ENCODE results near the gene RINT1. TPM values are rescaled to one million over a fixed set of nuclear protein-coding genes. Genes with fewer than 3 reads are reported as not detected.

Gene RINT1
- total RNA-seq, 2 donors from 2014 or later = 21.0 to 26.0 TPM

DNA sequence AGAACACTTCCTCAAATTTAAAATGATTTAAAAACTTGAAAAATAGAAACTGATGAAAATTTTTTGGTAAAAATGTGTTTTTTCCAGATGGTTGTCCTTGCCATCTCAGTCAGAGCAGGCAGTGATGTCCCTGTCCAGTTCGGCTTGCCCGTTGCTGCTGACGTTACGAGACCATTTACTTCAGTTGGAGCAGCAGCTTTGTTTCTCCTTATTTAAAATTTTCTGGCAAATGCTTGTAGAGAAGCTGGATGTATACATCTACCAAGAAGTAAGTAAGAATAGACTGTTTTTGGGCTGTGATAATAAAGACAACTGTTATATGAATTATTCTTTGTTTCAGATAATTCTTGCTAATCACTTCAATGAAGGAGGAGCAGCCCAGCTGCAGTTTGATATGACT lies 33.2 kb downstream of the RINT1 start:
- no peaks in the 10 kb centered on the region for H3K9me3 ChIP-seq (ENCODE audit: control insufficient read depth, low read length)
- Mint-ChIP-seq H3K27me3 (ENCODE audit: insufficient read depth) (no peaks in the 10 kb centered on the region), H3K36me3 (ENCODE audit: low read depth) (peaks cover 57% of the 10 kb centered on the region), H3K4me1 (no peaks in the 10 kb centered on the region), H3K9me3 (no peaks in the 10 kb centered on the region), H3K27ac (no peak overlapping the region), H3K4me3 (no peak overlapping the region)
- peaks cover 81% of the 10 kb centered on the region for H3K36me3 ChIP-seq (ENCODE audit: control insufficient read depth, insufficient read depth, low read length)
- no peaks in the 10 kb centered on the region for H3K4me1 ChIP-seq (ENCODE audit: control insufficient read depth, insufficient read depth, low read length)
- no peak overlapping the region for H3K4me3 ChIP-seq (ENCODE audit: low read length)
- DNase-seq = no peak
- no peaks in the 10 kb centered on the region for H3K27me3 ChIP-seq (ENCODE audit: control insufficient read depth, insufficient read depth, low read length, poor library complexity, severe bottlenecking)
- H3K9ac ChIP-seq (ENCODE audit: extremely low read depth, low read length, poor library complexity, severe bottlenecking) = no peak overlapping the region
- WGBS, 2 experiments (ENCODE audit: insufficient coverage in 1 of 2, insufficient read length in 1 of 2) = 96 to 98% methylated on average over 4 of the region's 4 CpGs
- TF ChIP-seq, protein P1, sequence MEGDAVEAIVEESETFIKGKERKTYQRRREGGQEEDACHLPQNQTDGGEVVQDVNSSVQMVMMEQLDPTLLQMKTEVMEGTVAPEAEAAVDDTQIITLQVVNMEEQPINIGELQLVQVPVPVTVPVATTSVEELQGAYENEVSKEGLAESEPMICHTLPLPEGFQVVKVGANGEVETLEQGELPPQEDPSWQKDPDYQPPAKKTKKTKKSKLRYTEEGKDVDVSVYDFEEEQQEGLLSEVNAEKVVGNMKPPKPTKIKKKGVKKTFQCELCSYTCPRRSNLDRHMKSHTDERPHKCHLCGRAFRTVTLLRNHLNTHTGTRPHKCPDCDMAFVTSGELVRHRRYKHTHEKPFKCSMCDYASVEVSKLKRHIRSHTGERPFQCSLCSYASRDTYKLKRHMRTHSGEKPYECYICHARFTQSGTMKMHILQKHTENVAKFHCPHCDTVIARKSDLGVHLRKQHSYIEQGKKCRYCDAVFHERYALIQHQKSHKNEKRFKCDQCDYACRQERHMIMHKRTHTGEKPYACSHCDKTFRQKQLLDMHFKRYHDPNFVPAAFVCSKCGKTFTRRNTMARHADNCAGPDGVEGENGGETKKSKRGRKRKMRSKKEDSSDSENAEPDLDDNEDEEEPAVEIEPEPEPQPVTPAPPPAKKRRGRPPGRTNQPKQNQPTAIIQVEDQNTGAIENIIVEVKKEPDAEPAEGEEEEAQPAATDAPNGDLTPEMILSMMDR (conservative IDR thresholded peaks at IDR 0.05) = no peak
- H3K27ac ChIP-seq (ENCODE audit: low read depth, low read length) = no peak overlapping the region

DNA sequence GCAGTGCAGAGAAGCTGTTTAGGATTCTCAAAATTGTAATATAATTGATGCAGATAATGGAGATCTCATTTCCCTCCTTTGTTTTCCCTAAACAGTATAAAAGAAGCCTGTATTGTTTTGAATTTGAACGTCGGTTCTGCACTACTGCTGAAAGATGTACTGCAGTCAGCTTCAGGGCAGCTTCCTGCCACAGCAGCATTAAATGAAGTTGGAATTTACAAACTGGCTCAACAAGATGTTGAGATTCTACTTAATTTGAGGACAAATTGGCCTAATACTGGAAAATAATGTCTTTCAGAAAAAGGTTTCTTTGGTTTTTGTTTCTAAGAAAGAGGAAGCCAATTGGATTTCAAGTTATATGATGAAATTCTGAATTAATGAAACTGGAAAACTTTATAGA lies 35.0 kb downstream of the RINT1 start:
- H3K9me3 Mint-ChIP-seq = no peaks in the 10 kb centered on the region
- Histone ChIP-seq H3K27me3 (ENCODE audit: control insufficient read depth, insufficient read depth, low read length, poor library complexity, severe bottlenecking) (no peaks in the 10 kb centered on the region), H3K4me1 (ENCODE audit: control insufficient read depth, insufficient read depth, low read length) (no peaks in the 10 kb centered on the region), H3K9ac (ENCODE audit: extremely low read depth, low read length, poor library complexity, severe bottlenecking) (no peak overlapping the region), H3K27ac (ENCODE audit: low read depth, low read length) (no peak overlapping the region), H3K9me3 (ENCODE audit: control insufficient read depth, low read length) (no peaks in the 10 kb centered on the region), H3K36me3 (ENCODE audit: control insufficient read depth, insufficient read depth, low read length) (peaks cover 71% of the 10 kb centered on the region), H3K4me3 (ENCODE audit: low read length) (no peak overlapping the region)
- no peaks in the 10 kb centered on the region for H3K27me3 Mint-ChIP-seq (ENCODE audit: insufficient read depth)
- H3K36me3 Mint-ChIP-seq (ENCODE audit: low read depth) = peaks cover 51% of the 10 kb centered on the region
- WGBS, 2 experiments (ENCODE audit: insufficient coverage in 1 of 2, insufficient read length in 1 of 2) = 99 to 100% methylated on average over 1 to 2 of the region's 2 CpGs
- H3K4me1 Mint-ChIP-seq = no peaks in the 10 kb centered on the region
- TF ChIP-seq, protein P1 (conservative IDR thresholded peaks at IDR 0.05) = no peak
- H3K4me3 Mint-ChIP-seq = no peak overlapping the region
- no peak overlapping the region for H3K27ac Mint-ChIP-seq
- no peak for DNase-seq

DNA sequence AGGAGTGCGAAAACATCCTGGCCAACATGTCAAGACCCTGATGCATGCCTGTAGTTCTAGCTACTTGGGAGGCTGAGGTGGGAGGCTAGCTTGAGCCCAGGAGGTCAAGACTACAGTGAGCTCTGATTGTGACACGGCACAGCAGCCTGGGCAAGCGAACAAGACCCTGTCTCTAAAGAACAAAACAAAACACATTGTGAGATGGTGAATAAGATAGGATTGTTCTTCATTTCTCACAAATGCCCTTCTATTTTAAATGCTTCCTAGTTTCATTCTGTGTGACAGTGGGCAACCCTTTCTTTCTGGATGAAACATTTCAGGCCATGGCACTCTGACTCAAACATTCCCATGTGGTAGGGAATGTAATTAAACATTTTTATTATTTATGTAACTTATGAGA lies 35.8 kb downstream of the RINT1 start:
- no peak overlapping the region for H3K27ac ChIP-seq (ENCODE audit: low read depth, low read length)
- H3K27ac Mint-ChIP-seq = no peak overlapping the region
- WGBS, 2 experiments (ENCODE audit: insufficient coverage in 1 of 2, insufficient read length in 1 of 2) = 84 to 97% methylated on average over 3 of the region's 3 CpGs

More for the DNA sequence above, 35.8 kb downstream of the RINT1 start:
- H3K9me3 ChIP-seq (ENCODE audit: control insufficient read depth, low read length) = no peaks in the 10 kb centered on the region
- TF ChIP-seq, protein P1 (conservative IDR thresholded peaks at IDR 0.05) = no peak
- peaks cover 65% of the 10 kb centered on the region for H3K36me3 ChIP-seq (ENCODE audit: control insufficient read depth, insufficient read depth, low read length)
- peaks cover 45% of the 10 kb centered on the region for H3K36me3 Mint-ChIP-seq (ENCODE audit: low read depth)
- H3K27me3 Mint-ChIP-seq (ENCODE audit: insufficient read depth) = no peaks in the 10 kb centered on the region
- no peak for DNase-seq
- no peak overlapping the region for H3K4me3 ChIP-seq (ENCODE audit: low read length)
- no peak overlapping the region for H3K9ac ChIP-seq (ENCODE audit: extremely low read depth, low read length, poor library complexity, severe bottlenecking)
- H3K4me1 ChIP-seq (ENCODE audit: control insufficient read depth, insufficient read depth, low read length) = no peaks in the 10 kb centered on the region
- H3K4me3 Mint-ChIP-seq = no peak overlapping the region
- no peaks in the 10 kb centered on the region for H3K27me3 ChIP-seq (ENCODE audit: control insufficient read depth, insufficient read depth, low read length, poor library complexity, severe bottlenecking)
- no peaks in the 10 kb centered on the region for H3K4me1 Mint-ChIP-seq
- H3K9me3 Mint-ChIP-seq = no peaks in the 10 kb centered on the region
